Psoas muscle (tissue), 8 donors: ENCODE measurements around the gene EIPR1. TPM values are rescaled to one million over a fixed set of nuclear protein-coding genes. Genes with fewer than 3 reads are reported as not detected.

Experiments used
- ATAC-seq, 4 donors: fragments of 200-7000 bp; cut with Tn5 transposase; one replicate each; pipeline ENCODE4 v1.9.1; 2020; ENCODE audit warnings: moderate library complexity in 3 of 4, mild to moderate bottlenecking in 2 of 4
- DNase-seq, 2 donors: peaks; one replicate each; pipeline ENCODE4 v3.0.0-alpha.2; 2020
- H3K27ac ChIP-seq: fragments of 200-600 bp; one replicate; pipeline ENCODE4 v1.8.0; 2022
- H3K27me3 ChIP-seq, 3 donors: fragments of 200-600 bp in 1 of 3; one replicate each; pipeline versions ENCODE4 v1.6.1 to v1.8.0; 2013 to 2022; ENCODE audit warnings: low read length in 2 of 3, mild to moderate bottlenecking in 2 of 3, moderate library complexity in 1 of 3; ENCODE audit not compliant: insufficient read depth in 3 of 3
- H3K36me3 ChIP-seq, 2 donors: fragments of 200-600 bp in 1 of 2; one replicate each; pipeline versions ENCODE4 v1.6.1 to v1.8.0; 2013 to 2022; ENCODE audit warnings: low read depth in 1 of 2, mild to moderate bottlenecking in 1 of 2, moderate library complexity in 1 of 2; ENCODE audit not compliant: insufficient read depth in 1 of 2
- H3K4me1 ChIP-seq: fragments of 200-600 bp; one replicate; pipeline ENCODE4 v1.8.0; 2022
- H3K4me3 ChIP-seq: fragments of 200-600 bp; one replicate; pipeline ENCODE4 v1.8.0; 2022; ENCODE audit warnings: mild to moderate bottlenecking
- H3K9me3 ChIP-seq: fragments of 200-600 bp; one replicate; pipeline ENCODE4 v1.8.0; 2022
- CTCF ChIP-seq: fragments of 200-600 bp; IDR thresholded peaks from one replicate; pipeline ENCODE4 v1.8.0; 2022; ENCODE audit warnings: antibody characterized with exemption
- WGBS, 3 donors: extraction: QIAGEN DNeasy Blood & Tissue Kit; methylation state at CpG; one replicate each; pipeline versions ENCODE4 v1.1.6 to v1.1.7; 2013; 5-methylcytosine and 5-hydroxymethylcytosine counted together
- intact Hi-C, 2 donors: fragments of 100-400 bp; cut with DNase I; formaldehyde crosslinking; loops; one replicate each; pipeline versions ENCODE4 v1.11.0 to v1.14.2; 2022
- polyA plus RNA-seq, 3 donors: library from polyadenylated mRNA; stranded (reverse); fragments of 200-250 nt; gene quantifications; one replicate each; pipeline ENCODE4 v1.2.3, GENCODE V29; 2013
- total RNA-seq, 4 donors: library from RNA; stranded (reverse); fragmentation: NEBNext Ultra II Directional in 2 of 4; extraction: Animal tissue kit (Norgen Biotek cat#: 25700) in 2 of 4; gene quantifications; one replicate each; pipeline versions ENCODE4 v1.2.1 to v1.2.4, GENCODE V29; 2021 to 2023
- donor health status: healthy with polysubstance abuse.
- donor health status: DM: no; HTN: no; CAD: no; lungs with moderate emphysema.
- donor health status: Bipolar disorder and iron deficiency.
- donor health status: healthy.
- donor health status: DM: yes; HTN: yes; CAD: no.
- donor health status: DM: no; HTN: no; CAD: no.
- donor health status: DM: no; HTN: no; CAD: no.
- donor health status: DM: yes; HTN: yes; CAD: no.

EIPR1 gene
- total and polyA plus RNA-seq, 7 donors = 9.7 to 42.1 (median 12.5) TPM

- 92 to 98% (median 96%) methylated on average over 7 of the region's 7 CpGs for WGBS, 3 donors
- intact Hi-C loops = no loop called here
- Histone ChIP-seq H3K27me3 (no peaks in the 10 kb centered on the region), H3K36me3 (no peaks in the 10 kb centered on the region), H3K4me3 (no peak overlapping the region), H3K4me1 (no peaks in the 10 kb centered on the region), H3K27ac (no peak overlapping the region), H3K9me3 (no peaks in the 10 kb centered on the region)
- DNase-seq (no peak), ATAC-seq (no peak)
- TF ChIP-seq CTCF = no peak
Observed at GRCh38 chr2:3326182-3326537, 51.5 kb downstream of the EIPR1 start.

- ATAC-seq = no peak
- H3K9me3 ChIP-seq = no peaks in the 10 kb centered on the region
- 86 to 96% (median 93%) methylated on average over 11 of the region's 11 CpGs for WGBS, 3 donors
- no peak for DNase-seq
- intact Hi-C loops = no loop called here
- no peaks in the 10 kb centered on the region for H3K27me3 ChIP-seq
- TF ChIP-seq CTCF = no peak
- H3K4me3 ChIP-seq = no peak overlapping the region
- H3K36me3 ChIP-seq = no peaks in the 10 kb centered on the region
- no peak overlapping the region for H3K27ac ChIP-seq
- H3K4me1 ChIP-seq = no peaks in the 10 kb centered on the region
Observed at GRCh38 chr2:3325458-3326181, 52.0 kb downstream of the EIPR1 start.

- Histone ChIP-seq H3K36me3 (no peaks in the 10 kb centered on the region), H3K27ac (no peak overlapping the region), H3K9me3 (no peaks in the 10 kb centered on the region), H3K4me3 (no peak overlapping the region), H3K27me3 (no peaks in the 10 kb centered on the region), H3K4me1 (no peaks in the 10 kb centered on the region)
- ATAC-seq (no peak), DNase-seq (no peak)
- intact Hi-C loops = no loop called here
- 92 to 95% (median 93%) methylated on average over 34 of the region's 34 CpGs for WGBS, 3 donors
- TF ChIP-seq CTCF = no peak
Observed at GRCh38 chr2:3324404-3325281, 53.0 kb downstream of the EIPR1 start.

DNA sequence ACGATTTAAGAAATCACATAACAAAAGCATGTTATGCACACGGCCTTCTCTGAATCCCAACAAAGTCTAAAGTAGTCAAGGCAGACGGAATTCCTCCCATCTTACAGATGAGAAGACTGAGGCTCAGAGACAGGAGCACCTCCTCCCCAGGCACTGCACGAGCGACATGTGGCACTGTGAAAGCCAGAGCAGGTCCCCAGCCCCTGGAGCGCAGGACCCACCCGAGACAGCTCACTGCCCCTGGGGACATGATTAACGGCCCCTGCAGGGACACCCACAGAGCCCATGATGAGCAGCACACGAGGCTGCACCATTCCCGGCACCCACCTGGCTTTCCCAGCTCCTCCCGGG lies 53.6 kb downstream of the EIPR1 start:
- H3K27ac ChIP-seq = no peak overlapping the region
- WGBS, 3 donors = 91 to 94% (median 92%) methylated on average over 11 of the region's 11 CpGs
- no peak overlapping the region for H3K4me3 ChIP-seq
- H3K4me1 ChIP-seq = no peaks in the 10 kb centered on the region
- TF ChIP-seq CTCF = no peak
- ATAC-seq (no peak), DNase-seq (no peak)
- intact Hi-C loops = no loop called here
- H3K9me3 ChIP-seq = no peaks in the 10 kb centered on the region
- no peaks in the 10 kb centered on the region for H3K27me3 ChIP-seq
- H3K36me3 ChIP-seq = no peaks in the 10 kb centered on the region
